Measurements from ENCODE around the gene RASAL2. TPM values are rescaled to one million over a fixed set of nuclear protein-coding genes. Genes with fewer than 3 reads are reported as not detected.

Gene RASAL2
- total RNA-seq, 1 experiment from 2014 or later, result 31.6 TPM

GRCh38 chr1:178057141-178057765, 36.7 kb upstream of the RASAL2 start:
- Histone ChIP-seq H3K4me3 (ENCODE audit: low read depth in 2 of 2, low read length in 2 of 2) (no peak overlapping the region), H3K9me3 (ENCODE audit: control insufficient read depth, insufficient read depth, low read depth, low read length) (no peaks in the 10 kb centered on the region), H3K4me1 (ENCODE audit: control insufficient read depth, insufficient read depth, low read length) (peaks cover 33% of the 10 kb centered on the region), H3K27me3 (ENCODE audit: control insufficient read depth, insufficient read depth, low read length) (no peaks in the 10 kb centered on the region), H3K36me3 (ENCODE audit: control insufficient read depth, insufficient read depth, low read length) (no peaks in the 10 kb centered on the region), H3K27ac (ENCODE audit: low read length) (peak overlapping the region; percentile 25; the same call in 1 of the 2 replicates)
- in situ Hi-C loops (cut with HindIII; ENCODE audit: low pct_unique_long_range_greater_than_20kb, low sequenced_read_pairs), result no loop called here
- BruUV-seq (replicated peaks), result no TSS peak
- ChIA-PET POLR2A (no interaction called here), CTCF (no interaction called here)
- no peak for DNase-seq (ENCODE audit: low read depth, low spot score)
- ATAC-seq, result no peak
- intact Hi-C loops (cut with micrococcal nuclease; ENCODE audit: unreplicated experiment), result loop anchor here (10.0 kb wide), 1 partner anchor 228 kb away; no protein-coding TSS in a partner anchor
- TF ChIP-seq REST (IDR thresholded peaks at IDR 0.05; ENCODE audit: insufficient read depth in 1 of 2, low read depth in 2 of 2, low read length in 1 of 2), result no peak
- no peak for TF ChIP-seq CTCF (IDR thresholded peaks at IDR 0.05)
- TF ChIP-seq TCF7L2 (IDR thresholded peaks at IDR 0.05; ENCODE audit: low read depth, low read length), result no peak
- no peak for TF ChIP-seq SIN3A (IDR thresholded peaks at IDR 0.05; ENCODE audit: borderline replicate concordance, insufficient read depth, low read depth, low read length)
- TF ChIP-seq POLR2AphosphoS5 (IDR thresholded peaks at IDR 0.05; ENCODE audit: low read depth, low read length), result no peak

- H3K36me3 ChIP-seq (ENCODE audit: control insufficient read depth, insufficient read depth, low read length), result no peaks in the 10 kb centered on the region
- ChIA-PET CTCF (interaction anchor here (0.7 kb wide), 2 partner anchors 121 to 1754 kb away, joined by 3 read pairs; no protein-coding TSS in a partner anchor), POLR2A (no interaction called here)
- no peak for DNase-seq (ENCODE audit: low read depth, low spot score)
- TF ChIP-seq TCF7L2 (IDR thresholded peaks at IDR 0.05; ENCODE audit: low read depth, low read length) (no peak), SIN3A (IDR thresholded peaks at IDR 0.05; ENCODE audit: borderline replicate concordance, insufficient read depth, low read depth, low read length) (no peak), POLR2AphosphoS5 (IDR thresholded peaks at IDR 0.05; ENCODE audit: low read depth, low read length) (no peak), CTCF (IDR thresholded peaks at IDR 0.05) (no peak), REST (IDR thresholded peaks at IDR 0.05; ENCODE audit: insufficient read depth in 1 of 2, low read depth in 2 of 2, low read length in 1 of 2) (no peak)
- H3K9me3 ChIP-seq (ENCODE audit: control insufficient read depth, insufficient read depth, low read depth, low read length), result no peaks in the 10 kb centered on the region
- in situ Hi-C loops (cut with HindIII; ENCODE audit: low pct_unique_long_range_greater_than_20kb, low sequenced_read_pairs), result no loop called here
- H3K4me1 ChIP-seq (ENCODE audit: control insufficient read depth, insufficient read depth, low read length), result peaks cover 26% of the 10 kb centered on the region
- H3K27me3 ChIP-seq (ENCODE audit: control insufficient read depth, insufficient read depth, low read length), result no peaks in the 10 kb centered on the region
- no TSS peak for BruUV-seq (replicated peaks)
- H3K27ac ChIP-seq (ENCODE audit: low read length), result peak overlapping the region; percentile 35; the same call in 1 of the 2 replicates
- no peak for ATAC-seq
- intact Hi-C loops (cut with micrococcal nuclease; ENCODE audit: unreplicated experiment), result loop anchor here (10.0 kb wide), 1 partner anchor 227 kb away; no protein-coding TSS in a partner anchor
- H3K4me3 ChIP-seq (ENCODE audit: low read depth in 2 of 2, low read length in 2 of 2), result no peak overlapping the region
These were observed 35.9 kb upstream of the RASAL2 start for GRCh38 chr1:178057912-178058534.
